Activated CD4-positive, alpha-beta T cell treated with anti-CD3 and anti-CD28 coated beads for 36 hours (primary cell): ENCODE data around the gene PIK3R4. TPM values are rescaled to one million over a fixed set of nuclear protein-coding genes. Genes with fewer than 3 reads are reported as not detected.

Experiments
- ATAC-seq: fragments of 200-7000 bp; cut with Tn5 transposase; one replicate; pipeline ENCODE4 v1.10.0; 2021; ENCODE audit warnings: mild to moderate bottlenecking, moderate library complexity
- CTCF ChIA-PET: fragments of 350-600 bp; sonication (Branson Sonifier 250); formaldehyde crosslinking; loops from one replicate; lab custom pipeline; 2021; ENCODE audit warnings: antibody characterized with exemption; lab: Charles Lee
- POLR2A ChIA-PET: fragments of 350-600 bp; sonication (Branson Sonifier 250); formaldehyde crosslinking; loops from one replicate; lab custom pipeline; 2021; ENCODE audit warnings: antibody characterized with exemption, inconsistent platforms; lab: Charles Lee
- DNase-seq: peaks from one replicate; pipeline ENCODE4 v3.0.0-alpha.2; 2020
- H3K27ac Mint-ChIP-seq: one replicate; pipeline ENCODE4 v1.8.0; 2021; ENCODE audit warnings: mixed read lengths
- H3K27me3 Mint-ChIP-seq: one replicate; pipeline ENCODE4 v1.8.0; 2021; ENCODE audit warnings: mixed read lengths
- H3K36me3 Mint-ChIP-seq: one replicate; pipeline ENCODE4 v1.8.0; 2021; ENCODE audit warnings: low read depth, mixed read lengths
- H3K4me1 Mint-ChIP-seq: one replicate; pipeline ENCODE4 v1.8.0; 2021; ENCODE audit warnings: mixed read lengths
- H3K4me3 Mint-ChIP-seq: one replicate; pipeline ENCODE4 v1.8.0; 2021; ENCODE audit warnings: mild to moderate bottlenecking, moderate library complexity, mixed read lengths
- H3K9me3 Mint-ChIP-seq: one replicate; pipeline ENCODE4 v1.8.0; 2021; ENCODE audit warnings: low read depth, mixed read lengths
- intact Hi-C, 2 experiments: fragments of 100-400 bp; cut with DNase I in 1 of 2; cut with micrococcal nuclease in 1 of 2; formaldehyde crosslinking; loops; one replicate each; pipeline versions ENCODE4 v1.14.2 to v1.15.1; 2022 to 2024; cut with DNase I, micrococcal nuclease
- total RNA-seq, 2 experiments: library from RNA; stranded (reverse); gene quantifications; one replicate each; pipeline ENCODE4 v1.2.3, GENCODE V29; 2021

PIK3R4 gene
- total RNA-seq, 2 experiments from 2014 or later = 27.3 to 32.3 TPM

- Mint-ChIP-seq H3K36me3 (no peaks in the 10 kb centered on the region), H3K4me3 (no peak overlapping the region), H3K27me3 (peaks cover 3% of the 10 kb centered on the region), H3K4me1 (no peaks in the 10 kb centered on the region), H3K27ac (no peak overlapping the region), H3K9me3 (peaks cover 2% of the 10 kb centered on the region)
- ATAC-seq (no peak), DNase-seq (no peak)
- CTCF ChIA-PET = no interaction called here
- intact Hi-C loops = no loop called here
- POLR2A ChIA-PET = no interaction called here
Observed at GRCh38 chr3:130636480-130637234, 110.0 kb downstream of the PIK3R4 start.

- CTCF ChIA-PET = interaction anchor here (1.1 kb wide), 1 partner anchor 13 kb away, joined by 3 read pairs; no protein-coding TSS in a partner anchor
- intact Hi-C loops = no loop called here
- no peak for ATAC-seq
Observed at GRCh38 chr3:130635978-130636377, 110.7 kb downstream of the PIK3R4 start.

GRCh38 chr3:130635285-130635684, 111.3 kb downstream of the PIK3R4 start:
- ChIA-PET CTCF (interaction anchor here (0.6 to 1.1 kb wide), 2 partner anchors 12 to 67 kb away, joined by 3 read pairs; no protein-coding TSS in a partner anchor), POLR2A (no interaction called here)
- no peak overlapping the region for H3K27ac Mint-ChIP-seq
- DNase-seq (no peak), ATAC-seq (no peak)
- H3K4me1 Mint-ChIP-seq = no peaks in the 10 kb centered on the region
- no peaks in the 10 kb centered on the region for H3K27me3 Mint-ChIP-seq
- H3K4me3 Mint-ChIP-seq = no peak overlapping the region
- intact Hi-C loops = no loop called here
- no peaks in the 10 kb centered on the region for H3K36me3 Mint-ChIP-seq
- H3K9me3 Mint-ChIP-seq = peaks cover 2% of the 10 kb centered on the region

More at GRCh38 chr3:130635978-130636377, 110.7 kb downstream of the PIK3R4 start:
- H3K27me3 Mint-ChIP-seq = no peaks in the 10 kb centered on the region
- POLR2A ChIA-PET = no interaction called here
- no peaks in the 10 kb centered on the region for H3K36me3 Mint-ChIP-seq
- H3K9me3 Mint-ChIP-seq = peaks cover 2% of the 10 kb centered on the region
- no peaks in the 10 kb centered on the region for H3K4me1 Mint-ChIP-seq
- DNase-seq = no peak
- no peak overlapping the region for H3K4me3 Mint-ChIP-seq
- H3K27ac Mint-ChIP-seq = no peak overlapping the region

Other genes starting within 250 kb of the PIK3R4 start
- gene COL6A6, start 229.7 kb downstream of the PIK3R4 start, total RNA-seq = not detected
- gene ATP2C1, start 147.3 kb upstream of the PIK3R4 start, total RNA-seq = 10 to 100 TPM; 47.4 to 48.5 TPM